Measurements from ENCODE around the gene ZNF214.

Gene ZNF214

GRCh38 chr11:7014118-7014517 is 6.0 kb downstream of the ZNF214 start:
- H3K9ac ChIP-seq (ENCODE audit: low read length), result no peak overlapping the region
- no peaks in the 10 kb centered on the region for H3K79me2 ChIP-seq (ENCODE audit: insufficient read depth, low read length)
- 0 out of 2 replicates have a peak, but pooled peaks cover 3% of the 10 kb centered on the region for H4K20me1 ChIP-seq (ENCODE audit: low read depth, low read length)
- H2AFZ ChIP-seq (ENCODE audit: low read depth, low read length, severe bottlenecking), result no peak overlapping the region
- no peaks in the 10 kb centered on the region for H3K9me3 ChIP-seq (ENCODE audit: insufficient read depth, low read length)
- no peaks in the 10 kb centered on the region for H3K9me2 ChIP-seq (replicated peaks; ENCODE audit: insufficient read depth, low read length)
- H3K27ac ChIP-seq (ENCODE audit: low read depth, low read length), result no peak overlapping the region
- H3K4me2 ChIP-seq (ENCODE audit: low read depth, low read length, poor library complexity, severe bottlenecking), result no peak overlapping the region
- peaks cover 3% of the 10 kb centered on the region; the same call in 1 of the 2 replicates for H3K27me3 ChIP-seq (ENCODE audit: low read length)
- TF ChIP-seq EZH2phosphoT487 (conservative IDR thresholded peaks at IDR 0.05; ENCODE audit: low read length) (no peak), CTCF (IDR thresholded peaks at IDR 0.05; ENCODE audit: insufficient read depth, low read length, poor library complexity, severe bottlenecking) (no peak)
- no peaks in the 10 kb centered on the region for H3F3A ChIP-seq (ENCODE audit: insufficient read depth)
- H3K36me3 ChIP-seq (ENCODE audit: low read length), result no peaks in the 10 kb centered on the region
- H3K4me3 ChIP-seq (ENCODE audit: insufficient read depth, low read length, poor library complexity, severe bottlenecking), result no peak overlapping the region

DNA sequence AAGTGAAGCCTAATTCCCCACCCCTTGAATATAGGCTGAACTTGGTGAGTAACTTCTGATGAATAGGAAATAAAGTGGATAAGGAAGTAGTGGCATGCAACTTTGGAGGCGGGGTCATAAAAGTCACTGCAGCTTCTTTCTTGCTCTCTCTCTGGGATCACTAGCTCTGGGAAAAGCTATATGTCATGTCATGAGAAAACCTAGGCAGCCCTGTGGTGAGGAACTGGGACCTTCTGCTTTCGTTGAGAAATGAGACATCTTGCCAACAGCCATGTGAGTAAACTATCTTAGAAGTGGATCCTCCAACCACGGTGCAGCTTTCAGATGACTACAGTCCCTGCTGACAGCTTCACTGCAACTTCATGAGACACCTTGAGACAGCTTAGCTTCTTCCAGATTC is 15.7 kb downstream of the ZNF214 start:
- Histone ChIP-seq H3K9me2 (replicated peaks; ENCODE audit: insufficient read depth, low read length) (no peaks in the 10 kb centered on the region), H3K4me3 (ENCODE audit: insufficient read depth, low read length, poor library complexity, severe bottlenecking) (no peak overlapping the region), H3K9ac (ENCODE audit: low read length) (no peak overlapping the region), H3K27me3 (ENCODE audit: low read length) (no peaks in the 10 kb centered on the region), H3K4me2 (ENCODE audit: low read depth, low read length, poor library complexity, severe bottlenecking) (no peak overlapping the region), H3F3A (ENCODE audit: insufficient read depth) (no peaks in the 10 kb centered on the region), H4K20me1 (ENCODE audit: low read depth, low read length) (no peaks in the 10 kb centered on the region), H3K36me3 (ENCODE audit: low read length) (no peaks in the 10 kb centered on the region), H3K9me3 (ENCODE audit: insufficient read depth, low read length) (no peaks in the 10 kb centered on the region), H3K79me2 (ENCODE audit: insufficient read depth, low read length) (no peaks in the 10 kb centered on the region), H3K27ac (ENCODE audit: low read depth, low read length) (no peak overlapping the region), H2AFZ (ENCODE audit: low read depth, low read length, severe bottlenecking) (no peak overlapping the region)
- TF ChIP-seq EZH2phosphoT487 (conservative IDR thresholded peaks at IDR 0.05; ENCODE audit: low read length), result no peak
- no peak for TF ChIP-seq CTCF (IDR thresholded peaks at IDR 0.05; ENCODE audit: insufficient read depth, low read length, poor library complexity, severe bottlenecking)

- H3K4me3 ChIP-seq (ENCODE audit: insufficient read depth, low read length, poor library complexity, severe bottlenecking), result no peak overlapping the region
- H3K9me3 ChIP-seq (ENCODE audit: insufficient read depth, low read length), result no peaks in the 10 kb centered on the region
- no peak overlapping the region for H3K4me2 ChIP-seq (ENCODE audit: low read depth, low read length, poor library complexity, severe bottlenecking)
- H3F3A ChIP-seq (ENCODE audit: insufficient read depth), result no peaks in the 10 kb centered on the region
- no peaks in the 10 kb centered on the region for H3K27me3 ChIP-seq (ENCODE audit: low read length)
- no peak overlapping the region for H3K9ac ChIP-seq (ENCODE audit: low read length)
- no peaks in the 10 kb centered on the region for H3K9me2 ChIP-seq (replicated peaks; ENCODE audit: insufficient read depth, low read length)
- 0 out of 2 replicates have a peak, but pooled peaks cover 4% of the 10 kb centered on the region for H4K20me1 ChIP-seq (ENCODE audit: low read depth, low read length)
- no peaks in the 10 kb centered on the region for H3K36me3 ChIP-seq (ENCODE audit: low read length)
- H3K27ac ChIP-seq (ENCODE audit: low read depth, low read length), result no peak overlapping the region
- no peak for TF ChIP-seq CTCF (IDR thresholded peaks at IDR 0.05; ENCODE audit: insufficient read depth, low read length, poor library complexity, severe bottlenecking)
- no peak for TF ChIP-seq EZH2phosphoT487 (conservative IDR thresholded peaks at IDR 0.05; ENCODE audit: low read length)
- H2AFZ ChIP-seq (ENCODE audit: low read depth, low read length, severe bottlenecking), result no peak overlapping the region
- H3K79me2 ChIP-seq (ENCODE audit: insufficient read depth, low read length), result no peaks in the 10 kb centered on the region
These were observed 24.4 kb downstream of the ZNF214 start for GRCh38 chr11:6995703-6996102.

All from SU-DHL-6 (cell line).